ENCODE measurements around the gene KCNIP2.
A peak's percentile ranks its signal among the peaks of the same experiment; 100 is the strongest.
"Not testable (repeated sequence)": the region's sequence is repeated elsewhere in the genome, so short reads cannot be mapped to it uniquely, and the experiment has no call there.

KCNIP2 gene

DNA sequence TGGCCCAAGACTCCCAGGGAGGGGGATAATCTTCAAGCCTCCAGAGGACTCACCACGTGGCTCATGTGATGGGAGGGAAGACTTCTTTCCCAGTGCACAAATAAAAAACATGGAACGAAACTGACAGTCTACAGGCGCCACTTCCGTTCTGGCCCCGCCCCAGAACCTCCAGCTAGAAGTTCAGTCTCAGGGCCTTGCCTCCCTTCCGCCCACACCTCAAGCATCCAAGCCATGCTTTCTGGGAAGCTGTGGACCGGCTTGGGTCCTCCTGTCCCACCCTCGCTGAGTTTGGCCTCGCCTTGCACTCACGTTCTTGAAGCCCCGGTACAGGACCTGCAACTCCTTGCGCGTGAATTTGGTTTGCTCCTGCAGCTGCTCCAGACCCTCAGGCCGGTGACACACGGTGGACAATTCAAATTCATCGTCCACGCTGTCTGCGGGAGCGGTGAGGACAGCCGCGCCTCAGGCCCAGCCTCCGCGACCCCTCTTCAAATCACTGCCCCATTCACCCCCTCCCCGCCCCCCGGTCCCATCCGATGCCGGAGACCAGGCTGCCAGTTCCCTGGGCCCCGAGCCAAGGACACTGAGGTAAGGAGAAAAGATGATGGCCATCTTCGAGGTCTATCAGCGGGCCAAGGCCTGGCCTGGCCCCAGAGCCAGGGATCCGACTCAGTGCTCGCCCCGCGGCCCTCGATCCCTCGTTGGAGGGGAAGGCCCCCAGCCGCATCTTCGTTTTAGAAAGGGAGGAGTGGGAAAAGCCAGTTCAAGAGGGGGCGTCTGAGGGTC is 14.6 kb downstream of the KCNIP2 start:
- no peak for DNase-seq (ENCODE audit: low read depth)

DNA sequence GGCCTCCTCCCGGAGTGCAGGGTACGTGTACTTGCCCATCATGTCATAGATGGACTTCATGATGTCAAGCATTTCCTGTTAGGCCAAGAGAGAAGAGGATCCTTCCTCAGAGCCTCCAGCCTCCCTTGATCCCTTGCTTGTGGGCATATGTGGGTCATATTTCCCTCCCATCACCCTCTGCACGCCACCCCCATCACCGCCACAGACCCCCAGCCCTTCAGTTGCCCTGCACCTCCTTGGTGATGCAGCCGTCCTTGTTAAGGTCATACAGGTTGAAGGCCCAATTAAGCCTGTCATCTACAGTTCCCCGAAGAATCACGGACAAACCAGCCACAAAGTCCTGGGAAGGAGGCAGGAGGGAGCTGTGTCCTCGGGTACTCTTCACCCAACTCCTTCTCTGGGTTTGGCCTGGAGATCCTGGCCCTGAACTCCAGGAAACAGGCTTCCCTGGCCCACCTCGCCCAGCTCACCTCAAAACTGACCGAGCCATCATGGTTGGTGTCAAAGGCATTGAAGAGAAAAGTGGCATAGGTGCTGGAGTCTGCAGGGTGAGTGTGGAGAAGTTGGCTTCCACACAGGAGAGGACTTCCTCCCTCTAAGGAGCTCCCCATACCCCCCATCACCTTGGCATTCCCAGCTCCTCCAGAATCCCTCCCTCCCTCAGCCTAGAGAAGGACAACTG is 15.5 kb downstream of the KCNIP2 start:
- DNase-seq (ENCODE audit: low read depth), result no peak

DNA sequence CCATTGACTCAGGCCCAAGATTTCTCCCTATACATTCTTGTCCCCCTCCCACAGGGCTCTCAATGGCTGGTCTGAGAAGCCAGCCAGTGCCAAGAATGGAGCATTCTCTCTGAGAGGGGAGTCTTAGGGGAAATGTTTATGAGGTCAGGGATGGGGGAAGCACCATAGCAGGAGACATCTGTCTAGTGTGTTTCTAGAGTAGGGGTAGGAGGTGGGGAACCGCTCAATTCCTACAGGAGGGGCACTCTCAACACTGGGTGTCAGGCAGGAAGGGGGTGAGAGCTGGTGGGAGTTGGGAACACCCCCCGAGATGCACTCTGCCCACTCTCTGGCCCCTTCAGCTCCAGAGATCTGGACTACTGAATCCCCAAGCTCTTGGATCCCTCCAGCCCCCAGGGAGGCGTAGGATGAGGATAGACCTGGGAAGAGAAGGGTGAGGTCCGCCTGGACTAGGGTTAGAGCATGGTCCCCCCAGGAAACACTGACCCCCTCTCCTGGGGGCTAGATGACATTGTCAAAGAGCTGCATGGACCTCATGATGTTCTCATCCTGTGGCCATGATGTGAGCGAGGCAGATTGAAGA is 16.7 kb downstream of the KCNIP2 start:
- DNase-seq (ENCODE audit: low read depth), result no peak

DNA sequence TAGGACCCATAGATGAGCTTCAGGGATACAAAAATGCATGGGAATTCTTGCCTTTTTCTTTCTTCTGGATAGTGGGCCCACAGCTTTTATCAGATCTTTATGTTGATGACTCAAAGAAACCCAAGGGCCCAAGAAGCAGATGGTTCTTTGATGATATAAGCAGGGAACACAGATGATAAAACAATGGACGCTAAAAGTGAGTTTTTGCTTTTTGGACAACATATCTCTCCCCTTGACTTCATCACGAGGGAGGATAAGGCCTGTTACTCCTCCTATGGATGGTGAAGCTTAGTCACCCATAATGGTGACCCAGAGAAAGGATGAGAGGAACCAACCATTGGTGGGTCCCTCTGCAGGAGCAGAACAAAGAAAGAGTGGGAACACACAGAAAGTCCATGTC is 18.9 kb downstream of the KCNIP2 start:
- no peak for DNase-seq (ENCODE audit: low read depth)

DNA sequence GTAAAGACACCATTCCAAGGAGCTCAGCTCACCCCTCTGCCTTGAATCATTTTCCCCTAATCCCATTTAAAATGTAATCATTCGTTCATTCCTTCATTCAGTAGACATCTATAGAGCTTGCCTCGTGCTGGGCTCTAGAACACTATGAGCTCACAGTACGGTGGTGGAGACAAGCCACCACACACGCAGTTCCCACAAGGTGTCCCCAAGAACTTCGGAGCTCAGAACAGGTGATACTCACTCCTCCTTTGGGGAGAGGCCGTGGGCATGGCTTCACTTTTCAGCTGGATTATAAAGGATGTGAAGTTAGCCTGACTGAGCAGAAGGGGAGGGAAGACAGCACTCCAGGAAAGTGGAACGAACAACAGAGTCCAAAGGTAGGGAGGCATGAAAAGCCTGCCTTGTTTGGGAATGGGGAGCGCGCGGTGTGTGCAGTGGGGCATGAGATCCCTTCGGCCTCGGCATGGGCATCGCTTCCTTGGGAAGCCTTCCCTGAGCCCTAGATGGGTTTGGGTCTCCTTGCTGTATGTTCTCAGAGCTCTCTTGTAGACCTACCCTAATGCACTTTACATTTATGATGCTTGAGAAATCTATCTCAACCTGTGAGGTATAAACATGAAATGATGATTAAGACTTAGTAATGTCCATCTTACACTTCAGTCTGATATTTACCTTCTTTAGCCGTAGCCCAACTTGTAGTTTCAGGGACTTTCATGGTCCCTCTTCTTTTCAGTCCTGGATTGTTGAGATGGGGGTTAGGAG is 24.5 kb downstream of the KCNIP2 start:
- DNase-seq (ENCODE audit: low read depth), result no peak

DNA sequence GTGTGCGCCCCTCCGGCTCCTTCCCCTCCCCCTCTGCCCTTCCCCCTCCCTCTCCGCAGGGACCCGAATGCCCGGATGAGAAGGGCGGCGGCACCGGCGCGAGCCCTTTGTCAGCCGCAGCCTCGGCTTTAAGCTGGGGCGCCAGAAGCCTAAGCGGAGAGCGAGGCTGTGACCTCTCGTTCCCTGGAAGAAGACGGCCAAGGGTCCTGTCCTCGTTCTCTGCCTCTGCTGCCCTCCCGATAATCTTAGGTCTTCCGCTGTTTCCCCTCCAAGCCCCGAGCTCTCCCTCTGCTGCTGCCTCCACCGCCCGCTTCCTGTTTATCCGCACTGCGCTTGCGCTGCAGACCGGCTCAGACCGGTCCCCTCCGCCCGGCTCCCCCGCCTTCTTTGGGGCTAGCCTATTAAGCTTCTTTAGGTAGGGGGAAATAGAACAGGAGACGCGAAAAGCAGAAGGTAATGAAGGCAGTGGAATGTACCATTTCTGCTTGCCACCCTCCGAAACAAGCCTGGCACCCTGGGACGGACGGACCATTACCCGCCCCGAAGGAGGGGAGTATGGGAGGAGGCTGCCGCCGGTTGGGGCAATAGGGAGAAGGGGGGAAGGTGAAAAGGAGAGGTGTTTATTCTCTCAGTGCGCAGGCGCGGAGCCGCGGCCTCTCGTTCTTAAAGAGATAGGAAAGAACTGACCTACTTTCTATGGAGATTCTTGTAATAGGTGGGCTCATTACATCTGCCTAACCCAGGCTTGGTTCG is 25.3 kb downstream of the KCNIP2 start, which contains the start of gene OGA:
Gene OGA, minus strand, starts transcription at position 326 of the 753 bp plus-strand sequence. CDS start 422 bp downstream, outside the sequence.
- peak; percentile 100 for DNase-seq (ENCODE audit: low read depth)

DNA sequence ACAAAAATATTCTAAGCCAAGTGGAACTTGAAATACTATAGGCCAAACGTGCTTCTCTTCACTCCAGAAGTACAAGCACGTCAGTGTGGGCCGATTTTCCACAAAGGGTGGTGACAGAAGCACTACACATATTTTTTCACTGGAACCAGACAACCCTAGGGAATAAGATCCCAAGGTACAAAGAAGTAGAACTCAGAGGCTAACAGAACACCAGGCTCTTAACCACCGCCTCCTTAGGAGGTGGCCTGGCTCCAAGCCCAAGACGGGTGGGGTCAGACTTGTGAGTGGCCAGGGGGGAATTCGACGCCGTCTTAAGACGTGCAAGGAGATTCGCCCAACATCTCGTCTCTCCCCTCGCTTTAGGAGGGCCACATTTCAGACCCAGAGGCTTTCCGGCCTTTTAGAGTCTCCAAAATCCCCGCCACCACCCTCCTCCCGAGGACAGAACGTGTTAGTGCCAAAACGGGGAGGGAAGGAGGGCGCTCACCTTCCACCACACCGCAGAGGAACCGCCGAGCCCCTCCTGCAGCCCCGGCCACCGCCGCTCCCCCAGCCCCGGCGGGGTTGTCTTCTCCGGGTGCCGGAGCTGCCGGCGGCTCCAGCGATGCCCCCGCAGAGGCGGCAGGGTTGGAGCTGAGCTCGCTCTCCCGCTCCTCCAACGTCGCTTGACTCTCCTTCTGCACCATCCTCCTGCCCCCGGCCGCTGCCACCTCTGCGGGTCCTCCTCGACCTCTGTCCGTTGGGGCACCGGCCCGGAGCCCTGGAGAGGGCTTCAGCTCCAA is 26.1 kb downstream of the KCNIP2 start:
- DNase-seq (ENCODE audit: low read depth), result peak; percentile 95

DNA sequence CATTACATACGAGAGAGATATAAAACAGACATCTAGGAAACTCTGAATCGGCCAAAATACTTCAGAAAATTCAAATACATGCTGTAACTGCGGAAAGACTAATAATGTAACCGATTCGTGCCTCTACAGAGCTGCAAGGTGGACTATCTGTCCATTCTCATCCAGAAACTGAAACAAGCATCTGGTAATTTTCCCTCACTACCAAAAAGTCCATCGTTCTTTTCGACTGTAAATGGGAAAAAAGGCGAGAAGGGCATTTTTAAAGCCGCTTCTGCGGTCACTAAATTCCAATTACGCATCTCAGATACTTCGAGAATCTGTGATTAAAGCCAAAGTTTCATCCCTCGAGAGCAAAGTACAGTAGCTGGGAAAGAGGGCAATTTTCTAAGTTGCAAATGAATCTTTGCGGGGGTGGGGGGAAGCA is 26.7 kb downstream of the KCNIP2 start:
- no peak for DNase-seq (ENCODE audit: low read depth)

DNA sequence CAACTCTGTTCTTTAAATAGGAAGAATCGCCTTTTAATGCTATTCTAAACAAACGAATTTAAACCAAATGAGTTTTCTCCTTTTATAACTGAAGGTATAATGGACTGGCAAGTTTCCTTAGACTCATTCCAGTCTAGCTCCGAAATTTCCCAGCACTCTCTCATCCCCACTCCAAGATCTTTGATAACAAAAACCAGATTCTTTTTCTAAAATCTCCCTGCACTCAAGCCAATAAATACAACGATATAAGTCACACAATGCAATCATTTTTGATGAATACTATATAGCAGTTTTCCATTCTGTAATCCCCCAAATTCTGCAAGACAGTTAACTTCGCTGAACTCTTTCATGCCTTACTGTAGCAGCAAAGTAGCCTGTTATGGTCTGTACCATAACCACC is 27.2 kb downstream of the KCNIP2 start:
- DNase-seq (ENCODE audit: low read depth), result peak; percentile 23

DNA sequence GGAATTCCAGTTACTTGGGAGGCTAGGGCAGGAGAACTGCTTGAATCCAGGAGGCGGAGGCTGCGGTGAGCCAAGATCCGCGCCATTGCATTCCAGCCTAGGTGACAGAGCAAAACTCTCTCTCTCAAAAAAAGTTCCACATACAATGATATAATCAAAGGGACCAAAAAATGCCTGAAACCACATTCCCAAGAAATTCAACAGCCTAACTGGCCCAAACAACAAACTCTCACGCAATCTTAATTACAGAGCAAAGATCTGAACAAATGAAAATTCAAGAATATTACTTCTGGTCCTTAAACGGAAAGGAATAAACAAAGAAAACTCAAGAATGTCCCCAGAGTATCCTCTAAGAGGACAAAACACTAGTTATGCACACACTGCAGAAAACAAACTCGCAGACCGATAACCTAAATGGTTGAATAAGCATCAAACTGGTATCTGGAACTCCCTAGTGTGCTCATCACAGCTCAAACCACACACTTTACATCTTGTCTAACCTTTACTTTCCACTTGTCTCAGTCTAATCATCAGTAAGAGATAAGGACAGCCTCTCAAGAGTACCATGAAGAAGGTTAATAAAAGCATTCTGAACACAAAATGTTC is 29.0 kb downstream of the KCNIP2 start:
- DNase-seq (ENCODE audit: low read depth), result peak; percentile 53

DNA sequence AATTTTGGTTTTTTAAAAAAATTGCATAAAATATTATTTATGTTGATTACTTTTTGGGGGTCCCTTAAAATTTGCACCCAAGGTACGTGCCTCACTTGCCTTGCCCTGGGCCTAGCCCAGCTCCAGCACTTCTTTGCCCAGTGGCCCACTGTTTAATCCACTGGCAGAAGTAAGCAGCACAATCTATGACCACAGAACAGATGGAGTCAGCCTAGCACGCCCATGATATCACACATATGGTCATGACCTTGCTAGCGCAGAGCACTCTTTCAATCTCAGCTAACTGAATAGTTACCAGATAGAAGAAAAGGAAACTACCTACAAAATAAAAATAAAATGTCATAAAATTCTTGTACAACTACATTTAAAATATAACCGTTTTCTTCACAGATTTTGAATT is 31.0 kb downstream of the KCNIP2 start:
- DNase-seq (ENCODE audit: low read depth), result no peak

DNA sequence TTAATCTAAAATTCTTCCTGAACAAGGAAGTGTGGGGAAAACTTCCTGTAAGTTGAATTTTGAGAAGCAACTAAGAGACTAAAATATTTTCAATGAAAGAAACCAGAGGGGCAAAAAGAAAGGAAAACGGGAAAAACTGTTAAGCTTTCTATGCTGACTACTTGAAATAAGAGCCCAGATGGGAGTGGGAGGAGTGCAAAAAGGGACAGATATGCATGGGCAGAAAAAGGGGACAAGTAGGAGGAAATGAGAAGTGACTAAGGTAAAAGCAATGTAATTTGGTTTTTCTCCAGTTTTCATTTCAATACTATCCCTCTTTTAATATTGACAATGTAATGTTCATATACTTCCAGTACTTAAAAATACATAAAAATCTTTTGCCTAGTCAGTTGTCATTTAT is 36.4 kb downstream of the KCNIP2 start:
- DNase-seq (ENCODE audit: low read depth), result peak; percentile 16

DNA sequence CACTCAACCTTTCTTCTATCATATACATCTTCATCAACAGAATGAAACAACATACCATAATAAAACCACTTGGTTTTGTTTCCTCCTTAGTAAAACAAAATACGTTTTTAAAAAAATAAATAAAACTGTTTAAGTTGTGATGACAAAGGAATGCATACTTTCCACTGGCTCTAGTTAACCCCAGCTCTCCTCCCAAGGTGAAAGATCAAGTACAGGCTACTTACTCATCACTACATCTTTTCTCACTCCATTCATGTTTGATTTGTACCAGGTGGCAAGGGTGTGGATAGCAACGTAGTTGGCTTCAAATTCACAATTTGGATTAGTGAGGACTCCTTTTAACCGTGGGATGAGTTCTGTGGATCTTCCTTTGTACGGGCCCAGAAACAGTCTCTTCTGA is 40.1 kb downstream of the KCNIP2 start:
- peak; percentile 32 for DNase-seq (ENCODE audit: low read depth)

DNA sequence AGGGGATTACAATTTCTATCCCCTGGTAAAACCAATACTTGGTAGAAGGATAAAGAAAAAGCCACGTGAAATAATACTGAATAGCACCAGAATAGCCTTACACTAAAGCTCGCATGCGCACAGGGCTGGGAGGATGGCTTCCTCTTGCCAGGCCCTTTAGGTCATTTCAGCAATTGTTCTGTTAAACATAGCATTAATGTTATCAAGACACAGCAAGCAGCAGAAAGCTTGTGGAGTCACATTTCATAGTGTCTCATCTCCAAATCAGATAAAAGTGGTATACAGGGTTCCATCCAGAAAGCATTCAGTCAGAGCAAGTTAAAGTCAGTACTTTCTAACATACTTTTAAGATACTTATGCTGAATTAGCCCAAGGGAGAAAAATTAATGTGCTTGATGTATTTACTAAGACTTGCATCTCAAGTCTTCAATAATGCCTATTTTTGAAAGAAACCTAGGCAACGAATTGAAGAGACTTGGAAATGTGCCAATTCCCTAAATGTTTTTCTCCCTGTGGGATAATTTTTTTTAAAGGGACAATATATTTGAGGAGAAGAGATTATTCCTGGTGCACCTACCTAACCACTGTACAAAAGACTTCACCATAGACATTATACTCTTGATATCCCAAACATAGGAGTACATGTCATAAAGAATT is 46.1 kb downstream of the KCNIP2 start:
- DNase-seq (ENCODE audit: low read depth), result no peak

DNA sequence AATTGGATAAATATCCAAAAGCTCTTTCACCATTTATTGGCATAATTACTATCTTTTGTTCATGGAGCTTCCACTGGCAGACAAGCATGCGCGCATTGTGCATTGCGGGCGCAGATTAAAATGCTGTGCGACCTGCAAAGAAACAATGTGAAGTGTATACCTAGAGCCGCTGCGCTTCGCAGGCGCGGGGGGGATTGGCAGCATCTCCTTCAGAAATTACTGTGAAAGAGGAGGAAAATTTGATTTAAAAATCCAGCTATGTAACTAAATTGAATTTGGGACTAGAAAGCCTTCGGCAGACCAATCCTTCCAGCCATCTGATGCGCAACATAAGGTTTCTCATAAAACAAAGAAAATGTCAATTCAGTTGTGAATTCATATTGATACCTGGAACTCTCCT is 50.1 kb downstream of the KCNIP2 start:
- DNase-seq (ENCODE audit: low read depth), result no peak

DNA sequence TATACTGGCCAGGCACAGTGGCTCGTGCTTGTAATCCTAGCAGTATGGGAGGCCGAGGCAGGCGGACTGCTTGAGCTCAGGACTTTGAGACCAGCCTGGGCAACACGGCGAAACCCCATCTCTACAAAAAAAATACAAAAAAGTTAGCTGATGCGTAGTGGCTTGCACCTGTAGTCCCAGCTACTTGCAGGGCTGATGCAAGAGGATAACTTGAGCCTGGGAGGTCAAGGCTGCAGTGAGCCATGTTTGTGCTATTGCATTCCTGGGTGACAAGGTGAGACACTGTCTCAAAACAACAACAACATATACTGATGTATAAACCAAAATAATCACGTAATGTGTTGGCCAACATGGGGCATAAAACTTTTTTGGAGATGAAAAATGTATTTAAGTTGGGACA is 53.9 kb downstream of the KCNIP2 start:
- no peak for DNase-seq (ENCODE audit: low read depth)

DNA sequence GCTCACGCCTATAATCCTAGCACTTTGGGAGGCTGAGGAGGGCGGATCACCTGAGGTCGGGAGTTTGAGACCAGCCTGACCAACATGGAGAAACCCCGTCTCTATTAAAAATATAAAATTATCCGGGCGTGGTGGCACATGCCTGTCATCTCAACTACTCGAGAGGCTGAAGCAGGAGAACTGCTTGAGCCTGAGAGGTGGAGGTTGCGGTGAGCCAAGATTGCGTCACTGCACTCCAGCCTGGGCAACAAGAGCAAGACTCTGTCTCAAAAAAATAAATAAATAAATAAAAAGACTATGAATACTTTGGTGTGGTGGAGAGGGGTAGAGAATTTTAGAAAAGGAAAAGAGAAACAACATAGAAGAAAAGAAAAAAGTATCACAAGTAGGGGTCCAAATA is 54.4 kb downstream of the KCNIP2 start:
- not testable (repeated sequence) for DNase-seq (ENCODE audit: low read depth)

DNA sequence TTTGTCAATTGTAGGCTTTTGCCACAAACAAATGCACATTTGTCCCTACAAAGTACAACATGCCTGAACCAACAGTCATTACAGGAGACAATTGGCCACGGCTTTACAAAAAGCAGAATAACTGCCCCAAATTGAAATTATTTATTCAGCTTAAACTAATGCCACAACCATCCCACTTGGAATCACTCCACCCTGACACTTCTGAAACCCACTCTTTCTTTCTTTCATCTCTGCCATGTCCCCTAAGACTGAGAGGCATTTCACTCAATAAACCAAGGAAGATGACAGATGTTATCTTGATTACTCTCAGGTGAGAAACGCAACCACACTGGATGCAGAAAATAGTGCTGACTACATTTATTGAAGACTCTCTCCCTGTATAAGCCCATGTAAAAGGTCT is 57.8 kb downstream of the KCNIP2 start:
- no peak for DNase-seq (ENCODE audit: low read depth)

DNA sequence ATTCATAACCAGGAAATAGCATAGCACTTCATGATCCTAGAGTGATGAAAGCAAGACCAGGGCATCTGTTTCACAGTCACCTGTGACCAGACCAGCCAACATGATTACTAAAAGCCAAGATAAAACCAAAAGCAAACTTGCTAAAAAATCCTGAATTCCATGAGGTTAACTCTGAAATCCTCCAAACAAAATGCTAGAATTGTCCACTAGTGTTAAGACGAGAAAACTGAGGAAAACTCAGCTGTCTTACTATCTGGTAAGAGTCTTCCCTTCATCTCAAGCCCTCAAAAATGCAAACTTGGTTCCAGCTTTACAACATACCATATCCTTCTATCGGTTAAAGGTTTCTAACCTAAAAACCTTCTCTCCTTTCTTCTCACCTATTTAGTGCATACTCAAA is 59.0 kb downstream of the KCNIP2 start:
- DNase-seq (ENCODE audit: low read depth), result no peak

DNA sequence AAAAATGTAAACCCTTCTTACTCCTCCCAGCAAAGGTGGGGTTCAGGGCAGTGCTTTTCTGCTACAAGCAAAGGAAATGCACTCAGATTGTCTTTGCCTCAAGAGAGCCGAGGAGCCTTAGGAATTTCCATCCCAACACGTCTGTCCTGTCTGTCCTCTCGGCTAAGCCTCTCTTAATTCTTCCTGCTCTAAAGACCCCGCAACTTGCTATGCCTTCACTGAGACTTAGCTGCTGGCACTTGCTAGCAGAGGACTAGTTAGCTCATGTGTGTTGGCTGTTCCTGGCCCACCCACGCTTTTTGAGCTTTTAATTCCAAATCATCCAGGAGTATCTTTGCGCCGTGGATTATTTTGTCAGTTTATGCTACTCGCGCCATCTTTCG is 59.9 kb downstream of the KCNIP2 start:
- no peak for DNase-seq (ENCODE audit: low read depth)
